CD1c-positive myeloid dendritic cell (primary cell): ENCODE results near the gene LMCD1.
A peak's percentile ranks its signal among the peaks of the same experiment; 100 is the strongest.

Experiments used
- DNase-seq: peaks from one replicate; pipeline ENCODE4 v3.0.0-alpha.2; 2016; ENCODE audit errors: extremely low spot score

Gene LMCD1, protein sequence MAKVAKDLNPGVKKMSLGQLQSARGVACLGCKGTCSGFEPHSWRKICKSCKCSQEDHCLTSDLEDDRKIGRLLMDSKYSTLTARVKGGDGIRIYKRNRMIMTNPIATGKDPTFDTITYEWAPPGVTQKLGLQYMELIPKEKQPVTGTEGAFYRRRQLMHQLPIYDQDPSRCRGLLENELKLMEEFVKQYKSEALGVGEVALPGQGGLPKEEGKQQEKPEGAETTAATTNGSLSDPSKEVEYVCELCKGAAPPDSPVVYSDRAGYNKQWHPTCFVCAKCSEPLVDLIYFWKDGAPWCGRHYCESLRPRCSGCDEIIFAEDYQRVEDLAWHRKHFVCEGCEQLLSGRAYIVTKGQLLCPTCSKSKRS

DNA sequence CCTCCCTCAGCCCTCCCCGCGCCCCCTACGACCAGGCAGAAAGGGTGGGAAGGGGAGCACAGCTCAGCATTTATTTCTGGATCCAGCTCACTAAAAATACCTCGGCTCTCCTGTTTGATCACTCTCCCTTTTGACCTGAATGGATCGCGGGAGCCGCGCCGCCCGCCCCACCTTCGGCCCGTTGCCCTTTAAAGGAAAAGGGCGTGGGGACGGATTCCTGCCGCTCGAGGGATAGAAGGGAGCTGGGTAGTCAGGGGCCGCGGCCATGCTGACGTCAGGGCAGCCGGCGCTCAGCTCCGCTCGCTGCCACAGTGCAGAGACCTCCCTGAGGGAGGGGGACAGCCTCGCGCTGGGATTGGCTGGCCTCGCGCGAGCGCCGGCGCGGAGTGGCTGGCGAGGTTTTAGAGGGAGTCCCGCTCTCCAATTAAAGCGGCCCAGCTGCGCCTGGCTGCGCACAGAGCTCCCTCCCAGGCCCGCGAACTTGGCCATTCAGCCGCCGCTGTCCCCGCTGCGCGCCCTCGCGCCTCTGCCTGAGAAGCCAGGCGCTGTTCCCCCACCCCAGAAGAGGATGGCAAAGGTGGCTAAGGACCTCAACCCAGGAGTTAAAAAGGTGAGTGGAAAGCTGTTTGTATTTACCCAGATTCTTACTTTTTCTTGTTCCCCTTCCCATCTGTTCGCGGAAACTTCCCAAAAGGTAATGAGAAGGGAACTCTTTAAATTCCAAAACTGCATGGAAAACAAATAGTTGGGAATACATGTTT is at the start of gene LMCD1:
TSS of gene LMCD1 (plus strand) at position 453 of the 761 bp plus-strand sequence. CDS start at position 569, 116 bp downstream.
- peak; percentile 91 for DNase-seq

DNA sequence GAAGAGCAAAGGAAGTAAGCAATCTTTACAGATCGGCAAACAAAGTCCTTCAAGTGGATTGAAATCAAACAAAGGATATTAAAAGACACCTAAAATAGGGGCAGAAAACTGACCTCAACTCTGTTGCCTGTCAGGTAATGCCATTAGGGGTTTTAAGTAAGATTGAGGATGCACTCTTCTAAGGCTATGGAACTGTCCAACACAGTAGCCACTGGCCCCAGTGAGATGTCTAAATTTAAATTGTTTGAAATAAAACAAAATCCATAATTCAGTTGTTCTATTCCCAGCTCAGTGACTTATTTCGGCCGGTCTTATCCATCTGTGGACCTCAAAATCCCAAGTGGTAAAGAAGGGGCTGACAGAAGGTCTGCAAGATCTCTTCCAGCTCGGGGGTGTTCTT is 49.5 kb upstream of the LMCD1 start:
- no peak for DNase-seq

DNA sequence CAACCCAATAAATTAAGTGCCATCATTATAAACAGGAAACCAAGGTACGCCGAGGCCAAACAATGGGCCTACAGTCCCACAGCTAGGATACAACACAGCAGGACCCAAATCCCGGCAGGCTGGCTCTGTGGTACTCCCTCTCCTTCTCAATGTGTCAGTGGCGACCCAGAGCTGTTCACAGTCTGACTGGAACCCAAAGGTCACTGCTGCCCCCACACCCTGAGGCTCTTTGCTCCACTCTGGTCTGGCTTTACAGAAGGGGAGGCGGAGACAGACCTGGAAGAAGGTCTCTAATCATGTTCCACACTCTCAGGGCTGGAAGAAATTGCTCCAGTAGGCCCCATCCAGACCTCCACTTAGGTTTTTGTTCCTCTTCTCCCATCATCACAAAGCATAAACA is 48.5 kb upstream of the LMCD1 start:
- DNase-seq: no peak

DNA sequence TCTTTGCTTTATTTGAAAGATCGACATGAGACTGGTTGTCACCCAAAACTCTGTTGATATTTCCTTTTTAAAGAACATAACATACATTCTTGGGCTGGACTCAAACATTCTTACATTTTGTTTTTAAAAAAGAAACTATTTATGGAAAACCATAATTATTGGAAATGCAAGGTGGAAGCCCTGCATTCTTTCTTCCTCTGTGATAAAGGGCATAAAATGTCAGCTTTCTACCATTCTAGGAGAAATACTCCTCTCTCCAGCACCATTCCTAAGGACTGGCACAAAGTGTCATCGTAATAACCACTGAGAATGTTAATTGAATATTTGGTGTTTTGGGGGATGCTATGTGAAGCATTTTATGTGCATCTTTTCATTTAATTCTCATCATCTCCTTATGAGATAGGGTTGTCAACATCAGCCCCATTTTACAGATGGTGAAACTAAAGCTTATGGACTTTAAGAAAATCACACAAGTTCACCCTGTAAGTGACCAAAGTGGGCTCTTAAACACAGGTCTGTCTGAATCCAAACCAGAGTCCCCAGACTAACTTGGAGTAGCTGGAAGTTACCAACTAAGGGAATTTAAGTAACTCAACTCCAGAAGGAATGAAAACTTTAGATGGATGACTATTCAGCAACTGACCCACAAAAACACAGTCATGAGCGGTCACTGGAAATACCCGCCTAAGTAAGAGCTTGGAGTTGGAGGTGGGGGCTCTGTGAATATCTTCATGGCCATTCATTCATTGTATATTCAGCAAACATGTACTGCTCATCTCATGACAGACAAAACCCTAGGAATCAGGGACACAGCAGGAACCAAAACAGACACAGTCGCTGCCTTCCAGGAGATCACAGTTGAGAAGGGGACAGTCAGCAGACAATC is 45.9 kb upstream of the LMCD1 start:
- no peak for DNase-seq

DNA sequence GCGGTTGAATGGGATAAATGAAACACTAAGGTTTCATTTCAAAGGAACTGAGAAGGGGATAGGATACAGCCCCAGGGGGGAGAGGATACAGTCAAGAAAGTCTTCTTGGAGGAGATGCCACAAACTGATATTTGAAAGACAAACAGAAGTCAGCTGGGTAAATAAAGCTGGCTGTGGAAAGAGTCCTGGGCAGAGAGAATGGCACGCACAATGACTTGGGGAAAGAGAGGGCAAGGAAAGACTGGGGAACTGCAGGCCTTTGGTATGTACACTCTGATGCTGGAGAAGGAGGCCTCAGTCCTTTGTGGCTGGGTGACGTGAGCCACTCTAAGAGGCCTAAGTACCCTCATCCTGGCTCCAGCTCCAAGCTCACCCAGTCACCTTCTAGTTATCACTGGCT is 45.2 kb upstream of the LMCD1 start:
- no peak for DNase-seq

DNA sequence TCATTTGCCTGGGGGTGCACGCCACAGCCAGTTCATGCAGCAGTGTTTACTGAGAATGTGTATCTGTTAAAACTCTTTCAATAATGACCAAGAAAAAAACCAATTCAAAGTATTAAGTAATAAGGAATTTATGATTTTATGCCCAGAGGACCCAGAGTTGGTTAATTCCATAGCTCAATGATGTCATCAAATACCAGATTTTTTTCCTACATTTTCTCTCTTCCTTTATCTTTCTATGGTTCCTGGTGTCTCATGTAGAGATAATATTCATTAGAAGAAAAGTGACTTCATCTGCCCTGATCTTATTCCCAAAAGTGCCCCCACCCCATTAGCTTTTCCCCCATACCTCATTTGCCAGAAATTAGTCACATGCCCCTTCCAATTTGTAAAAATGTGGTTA is 44.6 kb upstream of the LMCD1 start:
- DNase-seq: no peak

DNA sequence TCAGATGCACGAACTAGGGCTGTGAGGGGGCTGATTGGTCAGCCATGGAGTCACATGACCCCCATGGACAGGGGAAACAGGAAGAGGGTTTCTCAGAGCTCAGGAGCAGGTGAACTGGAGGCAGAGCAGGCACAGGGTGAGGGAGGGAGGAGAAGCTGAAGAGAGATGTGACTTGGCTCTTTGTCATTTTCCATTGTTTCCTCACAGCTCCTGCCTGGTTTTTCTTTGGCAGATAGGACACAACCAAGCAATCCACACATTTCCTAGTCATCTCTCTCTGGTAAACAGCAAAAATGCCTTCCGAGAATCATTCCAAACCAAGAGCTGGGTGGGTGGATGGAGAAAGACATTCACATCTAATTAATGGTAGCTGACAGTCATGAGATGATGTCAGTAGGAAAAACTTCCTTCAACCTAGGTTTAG is 43.4 kb upstream of the LMCD1 start:
- no peak for DNase-seq

DNA sequence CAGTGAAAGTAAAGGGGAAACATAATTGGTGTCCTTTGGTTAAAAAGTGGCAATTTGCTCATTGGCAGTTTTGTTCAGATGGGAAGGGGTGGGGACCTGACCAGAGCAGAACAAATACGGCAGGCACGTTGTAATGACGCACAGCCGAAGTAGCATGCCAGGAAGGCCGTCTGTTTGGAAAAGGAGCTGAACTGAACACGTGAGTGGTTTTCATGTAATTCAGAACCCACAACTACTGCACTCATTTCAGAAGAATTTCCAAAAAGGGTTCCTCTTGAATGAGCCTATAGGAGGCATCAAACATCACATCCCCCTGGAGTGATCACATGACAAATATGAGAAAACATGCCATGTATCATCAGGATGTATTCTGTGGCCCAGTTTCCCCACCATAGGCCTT is 42.9 kb upstream of the LMCD1 start:
- no peak for DNase-seq

DNA sequence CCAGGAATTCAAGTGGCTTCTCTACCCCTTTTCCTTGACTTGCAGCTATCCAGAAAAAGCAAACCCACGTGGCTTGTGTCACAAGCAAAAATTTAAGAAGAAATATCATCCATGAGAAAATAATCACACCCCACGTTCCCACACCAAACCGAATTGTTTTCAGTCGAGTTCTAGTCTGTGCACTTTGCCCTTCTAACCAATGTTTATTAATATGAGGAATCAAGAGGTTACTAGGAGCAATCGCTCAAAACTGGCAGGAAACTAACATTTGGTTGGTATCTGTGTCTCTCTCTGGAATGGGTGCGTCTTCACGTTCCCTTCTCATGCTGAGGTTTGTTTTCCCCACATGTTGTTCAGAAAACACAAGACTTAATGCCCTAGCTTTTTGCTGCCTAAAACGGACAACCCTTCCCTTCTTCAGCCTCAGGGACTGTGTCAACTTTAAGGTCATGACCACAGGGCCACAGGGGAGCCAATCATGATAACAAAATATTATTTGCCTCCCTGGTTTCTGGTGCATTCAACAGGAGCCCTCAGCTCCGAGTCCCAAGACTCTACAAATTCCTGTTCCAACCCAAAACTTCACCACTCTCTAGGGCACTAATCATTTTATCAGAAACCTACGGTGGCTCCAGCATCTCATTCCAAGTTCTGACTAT is 41.4 kb upstream of the LMCD1 start:
- no peak for DNase-seq

DNA sequence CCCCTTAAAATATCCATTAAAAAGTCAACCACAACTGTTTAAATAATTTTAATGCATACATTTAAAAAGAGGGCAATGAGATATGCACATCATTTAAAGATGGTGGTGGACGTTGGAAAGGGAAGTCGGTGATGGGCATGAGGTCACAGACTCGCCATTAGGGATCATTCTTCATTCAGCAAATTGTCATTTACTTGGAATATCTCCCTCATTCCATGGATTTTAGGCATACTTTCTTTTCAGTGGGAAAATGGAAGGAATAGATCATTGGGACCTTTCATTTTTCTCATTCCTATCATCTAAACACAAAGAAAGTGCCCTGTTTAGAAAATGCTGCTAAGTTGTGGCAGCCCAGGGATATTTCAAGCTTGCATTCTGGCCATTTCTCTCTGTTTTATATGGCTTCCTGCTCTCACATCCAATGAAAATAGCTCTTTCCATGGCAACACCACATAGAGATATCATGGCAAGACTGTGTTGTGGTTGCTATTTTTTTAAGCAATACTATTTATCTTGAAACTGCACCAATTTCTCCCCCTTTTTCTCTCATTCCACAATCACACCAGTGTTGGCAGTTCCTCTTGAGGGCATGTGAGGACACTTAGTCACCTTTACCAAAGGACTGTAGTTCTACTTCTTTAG is 40.7 kb upstream of the LMCD1 start:
- no peak for DNase-seq

DNA sequence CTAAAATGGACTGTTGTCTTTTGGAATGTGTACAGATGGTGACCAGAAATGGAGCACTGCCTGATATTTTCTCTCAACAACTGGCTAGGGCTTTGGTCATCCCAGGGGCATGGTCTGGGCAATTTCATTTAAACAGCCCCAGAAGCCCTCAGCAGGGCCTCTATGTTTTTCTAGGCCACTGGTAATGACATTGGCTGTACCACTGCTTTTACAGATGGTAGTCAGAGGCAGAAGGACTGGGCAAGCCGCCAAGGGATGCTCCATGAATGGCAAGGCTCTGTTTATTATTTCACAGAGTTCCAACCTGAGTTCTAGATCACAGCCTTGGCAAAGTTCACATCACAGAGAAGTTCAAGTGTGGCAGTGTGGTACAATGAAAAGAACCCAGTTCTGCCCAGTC is 37.0 kb upstream of the LMCD1 start:
- DNase-seq: no peak

DNA sequence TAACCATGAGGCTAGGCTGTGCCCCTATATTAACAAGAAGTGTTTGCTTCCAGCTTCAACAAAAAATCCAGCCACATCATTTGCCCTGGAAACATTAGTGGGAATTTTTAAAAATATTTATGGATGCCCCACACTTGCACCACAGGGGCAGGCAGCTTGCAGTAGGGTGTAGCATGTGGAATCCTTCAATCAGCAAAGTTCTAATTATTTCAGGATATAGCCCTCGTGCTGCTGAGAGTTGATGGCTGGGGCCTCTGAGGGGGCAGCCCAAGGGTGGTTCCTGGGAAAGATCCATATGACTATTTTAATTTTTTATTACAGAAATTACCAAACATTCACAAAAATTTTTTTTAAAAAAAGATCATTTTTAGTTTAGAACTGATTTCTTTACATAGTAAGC is 35.1 kb upstream of the LMCD1 start:
- no peak for DNase-seq

DNA sequence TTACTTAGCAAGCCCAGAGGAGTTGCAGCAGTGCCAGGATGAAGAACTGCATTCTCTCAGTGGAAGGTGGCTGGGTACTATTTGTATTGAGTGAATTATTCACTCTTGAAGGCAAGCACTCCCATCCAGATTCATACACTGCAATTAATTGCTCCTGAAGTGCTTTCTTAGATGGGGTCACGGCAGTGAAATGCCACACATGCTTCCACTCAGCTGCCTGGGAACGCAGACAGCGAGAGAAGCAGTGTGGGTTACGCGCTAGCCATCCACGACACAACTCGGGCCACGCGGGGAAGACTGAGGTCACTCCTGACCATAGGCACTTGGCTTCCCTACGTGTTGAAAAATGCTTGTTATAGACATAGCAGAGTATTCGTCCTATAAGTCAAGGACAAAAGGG is 30.8 kb upstream of the LMCD1 start:
- no peak for DNase-seq

DNA sequence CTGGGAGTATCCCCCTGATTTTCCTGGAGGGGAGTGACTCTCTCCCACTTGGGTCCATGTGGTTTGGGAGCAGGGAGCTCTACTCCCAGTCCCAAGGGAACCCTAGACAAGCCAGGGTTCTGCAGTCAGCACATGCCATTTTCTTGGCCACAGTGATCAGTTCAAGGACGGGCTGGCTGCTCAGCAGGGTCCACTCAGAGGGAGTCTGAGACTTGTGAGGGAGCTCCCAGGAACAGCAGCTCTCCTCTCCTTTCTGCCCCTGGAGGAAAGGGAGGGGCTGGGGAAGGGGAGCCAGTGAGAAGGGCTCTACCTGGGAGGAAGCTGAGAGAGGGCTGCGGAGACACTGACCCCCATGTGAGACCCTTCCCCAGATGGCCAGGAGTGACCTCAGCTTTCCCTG is 29.1 kb upstream of the LMCD1 start:
- DNase-seq: no peak

DNA sequence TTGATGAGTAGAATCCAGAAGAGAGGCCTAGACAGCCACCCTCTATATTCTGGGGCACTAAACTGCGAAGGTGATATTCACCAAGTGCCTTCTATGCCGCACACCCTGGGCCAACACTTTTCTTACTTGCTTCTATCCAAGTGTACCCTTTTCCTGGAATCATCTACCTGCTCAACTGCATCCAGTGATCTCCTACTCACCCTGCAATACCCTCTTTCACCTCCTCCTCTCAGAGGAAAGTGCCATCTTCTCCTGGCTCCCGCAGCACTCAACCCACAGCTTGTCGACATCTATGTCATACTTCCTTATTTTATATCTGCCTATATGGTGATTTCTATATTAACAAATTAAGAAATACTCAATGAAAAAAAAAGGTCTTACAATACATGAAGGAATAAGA is 28.6 kb upstream of the LMCD1 start:
- no peak for DNase-seq

DNA sequence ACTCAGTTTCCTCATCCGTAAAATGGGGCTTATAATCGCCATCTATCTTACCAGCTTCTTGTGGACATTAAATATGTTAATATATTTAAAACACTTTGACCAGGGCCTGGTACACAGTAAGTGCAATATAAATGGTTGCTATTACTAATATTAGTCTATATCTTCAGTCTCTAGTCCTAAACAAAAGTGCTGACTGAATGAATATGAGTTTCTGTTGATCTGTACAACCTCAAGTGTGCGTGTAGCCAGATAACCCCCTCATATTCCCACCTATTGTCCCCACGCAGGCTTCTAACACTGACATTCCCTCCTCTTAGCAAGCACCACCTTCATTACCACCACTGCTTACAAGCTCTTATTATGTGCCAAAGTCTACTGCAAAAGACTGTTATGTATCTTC is 27.6 kb upstream of the LMCD1 start:
- DNase-seq: no peak

DNA sequence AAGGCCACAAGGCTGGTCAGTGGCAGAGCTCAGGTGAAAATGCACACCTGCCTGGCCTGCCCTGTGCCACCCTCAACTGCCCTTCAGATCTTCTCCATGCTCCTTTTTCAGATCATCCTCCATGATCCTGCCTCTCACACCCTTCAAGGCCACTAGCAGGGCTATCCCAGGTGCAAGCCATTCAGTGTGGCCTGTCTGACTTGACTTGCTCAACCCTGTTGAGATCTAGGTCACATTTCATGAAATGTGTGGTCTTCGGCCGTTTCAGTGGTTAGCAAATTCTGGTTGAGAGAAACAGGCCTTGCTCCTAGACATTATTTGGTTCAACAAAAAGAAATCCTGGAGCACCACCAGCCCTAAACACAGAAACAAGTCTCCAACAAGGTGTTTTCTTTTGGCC is 26.6 kb upstream of the LMCD1 start:
- DNase-seq: no peak

DNA sequence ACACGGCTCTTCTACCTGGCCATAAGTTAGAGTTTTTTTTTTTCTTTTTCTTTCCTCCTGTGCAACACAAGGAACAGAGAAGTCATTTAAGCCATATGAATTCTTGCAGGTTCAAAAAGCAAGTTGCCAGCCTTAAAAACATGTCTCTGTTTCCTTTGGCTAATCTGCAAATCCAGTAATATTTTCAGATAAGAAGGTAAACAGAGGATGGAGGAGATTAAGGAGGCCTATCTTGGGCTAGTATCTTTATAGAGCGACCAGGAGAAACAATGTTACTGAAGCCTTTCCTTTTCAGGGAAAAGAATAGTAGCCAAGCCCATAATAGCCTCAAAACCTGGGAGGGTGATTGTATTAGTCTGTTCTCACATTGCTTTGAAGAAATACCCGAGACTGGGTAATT is 20.9 kb upstream of the LMCD1 start:
- DNase-seq: no peak

DNA sequence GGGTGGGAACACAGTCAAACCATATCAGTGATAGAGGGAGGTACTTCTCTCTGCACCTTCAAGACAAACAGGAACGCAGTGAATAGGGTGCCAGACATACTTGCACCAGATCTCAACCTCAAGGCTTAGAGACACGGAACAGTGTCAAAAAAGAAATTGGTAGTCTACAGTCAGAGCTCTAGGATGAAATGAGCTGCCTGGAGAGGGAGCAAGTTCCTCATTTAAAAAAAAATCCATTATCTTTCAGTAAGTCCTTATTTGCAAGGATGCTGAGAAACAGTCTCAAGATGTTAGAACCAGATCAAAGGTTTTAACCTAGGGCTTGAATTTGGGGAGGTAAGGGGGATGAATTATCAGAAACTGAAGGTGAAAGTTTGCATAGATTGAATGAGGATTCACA is 20.2 kb upstream of the LMCD1 start:
- peak; percentile 9 for DNase-seq

DNA sequence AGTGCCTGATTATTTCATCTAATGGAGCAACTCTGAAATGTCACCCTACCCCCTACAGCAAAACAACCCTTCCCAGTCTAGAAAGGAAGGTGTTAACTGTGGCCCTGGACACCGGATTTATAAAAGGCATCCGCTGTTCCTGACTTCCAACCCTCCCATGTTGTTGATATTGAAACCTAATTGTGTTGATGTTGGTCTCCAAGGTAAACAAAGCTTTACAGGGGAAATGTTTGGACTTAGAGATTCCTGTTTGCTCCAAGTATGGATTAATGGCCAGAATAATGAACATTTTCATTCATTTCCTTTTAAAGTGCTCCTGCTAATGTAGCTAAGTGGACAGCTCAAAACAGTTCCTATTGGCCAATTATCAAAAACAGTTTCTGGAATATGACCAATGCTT is 19.4 kb upstream of the LMCD1 start:
- DNase-seq: no peak

DNA sequence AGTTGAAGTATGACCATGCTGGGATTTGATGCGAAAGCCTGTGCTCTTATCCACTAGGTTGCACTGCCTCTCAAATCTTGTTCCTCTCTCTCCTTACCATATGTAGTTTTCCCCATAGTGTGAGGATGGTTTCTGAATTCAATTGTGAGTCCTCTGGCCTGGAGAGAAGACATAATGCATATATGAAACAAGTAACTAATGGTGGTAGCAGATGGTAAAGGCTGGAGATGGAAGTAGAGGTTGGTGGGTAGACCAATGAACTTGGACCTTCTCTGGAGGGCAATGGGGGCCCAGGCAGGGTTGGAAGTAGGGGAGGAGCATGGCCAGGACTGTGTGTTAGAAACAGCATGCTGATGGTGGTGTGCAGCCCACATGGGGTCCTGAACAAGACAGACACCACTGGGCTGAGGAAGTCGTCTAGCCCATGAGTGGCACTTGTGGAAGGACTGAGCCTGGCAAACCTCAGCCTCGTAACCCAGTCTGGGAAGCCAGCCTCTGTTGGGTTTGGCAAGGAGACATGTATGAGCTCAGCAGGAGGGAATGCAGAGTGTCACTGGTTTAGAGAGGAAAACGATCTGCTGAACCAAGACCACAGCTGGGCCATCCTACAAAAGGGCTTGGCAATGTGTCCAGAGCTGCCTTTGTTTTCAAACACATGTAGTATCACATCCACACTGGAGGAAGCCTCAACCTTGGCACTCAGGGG is 18.5 kb upstream of the LMCD1 start:
- no peak for DNase-seq
